Measurements from ENCODE around the gene CDC42BPA. TPM values are rescaled to one million over a fixed set of nuclear protein-coding genes. Genes with fewer than 3 reads are reported as not detected.

Gene CDC42BPA
- total RNA-seq (2021; fragmentation: NEBNext Ultra II Directional; extraction: Animal tissue kit (Norgen Biotek cat#: 25700)) (26.7 and 28.5 TPM in 2 replicates), polyA plus RNA-seq (2011; rRNA removed) (6.3 and 7.1 TPM in 2 replicates), polyA minus RNA-seq (2011; rRNA and poly(A)+ RNA removed) (27.0 and 38.7 TPM in 2 replicates)
- polyA plus RNA-seq (2011; cell fraction: cytosol; rRNA removed), result 6.9 TPM
- 17.5 TPM for polyA plus RNA-seq (2011; cell fraction: nucleus; rRNA removed)
- 9.3 to 16.7 TPM (median 11.9 TPM) in 4 replicates for polyA plus RNA-seq (2012, experiment 1 of 2)
- 0.75 TPM for polyA plus RNA-seq (2012, experiment 2 of 2)
- 13.2 TPM for polyA plus RNA-seq (2013, experiment 1 of 2)
- 12.9 TPM for polyA plus RNA-seq (2013, experiment 2 of 2)
- 17.2 TPM for polyA minus RNA-seq (2011; cell fraction: cytosol; rRNA and poly(A)+ RNA removed)
- 92.6 TPM for polyA minus RNA-seq (2011; cell fraction: nucleus; rRNA and poly(A)+ RNA removed)
- long read RNA-seq, experiment 1, full-length matches to known transcripts, result 1 of 24 reads
- long read RNA-seq, experiment 1, partial matches to known transcripts, result 4 of 24 reads
- long read RNA-seq, experiment 1, other reads (novel, unspliced or antisense), result 19 of 24 reads
- long read RNA-seq, experiment 2, partial matches to known transcripts, result 0 of 1 reads
- long read RNA-seq, experiment 2, other reads (novel, unspliced or antisense), result 1 of 1 reads

DNA sequence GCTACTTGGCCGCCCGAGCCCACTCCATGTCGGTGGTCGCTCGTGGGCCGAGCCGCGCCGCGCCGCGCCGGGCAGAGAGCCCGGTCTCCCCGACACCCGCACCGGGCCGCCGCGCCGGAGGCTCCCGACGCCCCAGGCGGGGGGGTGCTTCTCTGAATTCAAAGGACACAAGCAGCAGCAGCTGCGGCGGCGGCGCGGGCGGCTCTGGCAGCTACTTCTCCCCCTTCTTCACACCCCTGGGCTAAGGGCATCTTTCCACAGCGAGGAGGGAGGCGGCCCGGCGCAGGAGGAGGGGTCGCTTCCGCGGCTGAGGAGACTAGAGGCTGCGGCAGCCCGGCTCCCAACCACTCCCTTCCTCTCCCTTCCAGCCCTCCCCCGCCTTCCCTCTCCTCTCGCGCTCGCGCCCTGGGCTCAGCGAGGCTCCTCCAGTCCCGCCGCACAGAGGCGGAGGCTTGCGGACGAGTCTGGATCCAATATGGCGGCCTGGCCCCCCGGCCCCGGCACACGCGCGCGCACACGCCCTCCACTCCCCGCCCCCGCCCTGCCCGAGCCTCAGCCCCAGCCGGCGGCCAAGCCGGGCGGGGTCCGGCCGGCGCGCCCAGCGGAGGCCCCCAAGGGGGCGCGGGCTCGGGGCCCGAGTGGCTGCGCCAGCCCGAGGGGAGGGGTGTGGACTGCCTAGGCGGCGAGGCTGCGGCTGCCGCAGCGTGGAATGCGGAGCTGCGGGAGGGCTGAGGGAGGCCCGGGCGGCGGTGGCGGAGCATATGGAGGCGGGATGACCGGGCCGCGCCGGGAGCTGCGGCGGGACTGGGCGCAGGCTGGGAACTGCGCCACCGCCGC lies at the start of gene CDC42BPA:
CDC42BPA (minus strand) TSS at position 477 of the 837 bp plus-strand sequence. CDS start 1,310 bp downstream, outside the sequence.
- no peak within 1 kb of the TSS; the same call in 1 of the 2 replicates for H2BK20ac ChIP-seq (ENCODE audit: low read length)
- H3K4me3 ChIP-seq (ENCODE audit: extremely low read depth in 1 of 4, insufficient read depth in 2 of 4, low read depth in 3 of 4, low read length in 4 of 4), result peak within 1 kb of the TSS; percentile 59 to 91 (median 84)
- peak within 1 kb of the TSS; percentile 88 for H3K18ac ChIP-seq (ENCODE audit: extremely low read depth, low read length)
- H4K20me1 ChIP-seq (replicated peaks in 1 of 2; ENCODE audit: control insufficient read depth in 1 of 2, insufficient read depth in 2 of 2, low read length in 2 of 2), result peaks cover 0 to 4% of the 10 kb centered on the region in 2 experiments
- DNase-seq (ENCODE audit: low read depth in 1 of 2, low spot score in 2 of 2) (peak; percentile 19 to 80), FAIRE-seq (no peak)
- H3K79me1 ChIP-seq (ENCODE audit: low read depth, low read length), result no peaks in the 10 kb centered on the region
- H3K9me3 ChIP-seq (ENCODE audit: insufficient read depth in 2 of 2, low read depth in 1 of 2, low read length in 1 of 2), result no peaks in the 10 kb centered on the region
- peak within 1 kb of the TSS; percentile 64 for H4K91ac ChIP-seq (replicated peaks; ENCODE audit: insufficient read length, low read length)
- peak within 1 kb of the TSS; percentile 57 for H2BK5ac ChIP-seq (ENCODE audit: low read depth, low read length)
- H3K27me3 ChIP-seq (replicated peaks in 1 of 4; ENCODE audit: control insufficient read depth in 3 of 4, extremely low read depth in 1 of 4, insufficient read depth in 3 of 4, low read length in 3 of 4), result no peaks in the 10 kb centered on the region
- H3K4me1 ChIP-seq (replicated peaks in 1 of 4; ENCODE audit: control insufficient read depth in 3 of 4, insufficient read depth in 4 of 4, low read length in 3 of 4), result peaks cover 0 to 7% (median 1%) of the 10 kb centered on the region in 4 experiments; a peak in 4 of 7 replicates
- peak within 1 kb of the TSS; percentile 59 for H4K5ac ChIP-seq (ENCODE audit: insufficient read length, low read depth, low read length)
- H2AFZ ChIP-seq (ENCODE audit: low read length), result peak within 1 kb of the TSS; percentile 60
- no peak within 1 kb of the TSS for H3K4ac ChIP-seq (replicated peaks; ENCODE audit: insufficient read length, low read depth, low read length)
- H3K23me2 ChIP-seq (ENCODE audit: low read depth, low read length), result peaks cover 8% of the 10 kb centered on the region
- 0% methylated on average over 29 of the region's 98 CpGs; no CpG with 5 or more reads in 1 of the 2 experiments for WGBS, 2 experiments (ENCODE audit: extremely low coverage in 1 of 2, insufficient coverage in 1 of 2, insufficient read length in 1 of 2, insufficient replicate concordance in 2 of 2, low coverage in 1 of 2, low lambda C conversion rate in 2 of 2, missing lambda C conversion rate in 1 of 2)
- no peaks in the 10 kb centered on the region for H3K36me3 ChIP-seq (ENCODE audit: control insufficient read depth in 2 of 4, insufficient read depth in 4 of 4, low read length in 3 of 4)
- H2BK12ac ChIP-seq (ENCODE audit: low read depth, low read length), result peak within 1 kb of the TSS; percentile 18; the same call in 1 of the 2 replicates
- H3K27ac ChIP-seq (ENCODE audit: low read depth, low read length), result peak within 1 kb of the TSS; percentile 85
- no peak within 1 kb of the TSS for H2AK5ac ChIP-seq (ENCODE audit: low read depth, low read length)
- ChIA-PET CTCF (ENCODE audit: partially characterized antibody) (interaction anchor here (0.9 to 1.8 kb wide), 3 partner anchors 51 to 113 kb away, joined by 3 to 5 read pairs (median 3); no protein-coding TSS in a partner anchor), POLR2A (ENCODE audit: partially characterized antibody) (interaction anchor here (0.7 to 2.5 kb wide), 17 partner anchors 10 to 324 kb away, joined by 3 to 24 read pairs (median 3); no protein-coding TSS in a partner anchor)
- H2BK15ac ChIP-seq (ENCODE audit: low read length), result 0 out of 2 replicates have a peak within 1 kb of the TSS, but pooled peaks have one; percentile 21
- peak within 1 kb of the TSS; percentile 74 to 81 (median 78) for H3K9ac ChIP-seq (replicated peaks in 1 of 4; ENCODE audit: extremely low read depth in 1 of 4, low read depth in 3 of 4, low read length in 3 of 4)
- peaks cover 4 to 43% of the 10 kb centered on the region in 2 experiments; a peak in 3 of 4 replicates for H3K79me2 ChIP-seq (ENCODE audit: control insufficient read depth in 1 of 2, insufficient read depth in 2 of 2, low read length in 2 of 2)
- H3K4me2 ChIP-seq (ENCODE audit: insufficient read depth in 1 of 2, low read depth in 2 of 2, low read length in 2 of 2), result peak within 1 kb of the TSS; percentile 87 to 88
- H3K23ac ChIP-seq (ENCODE audit: insufficient read length), result no peak within 1 kb of the TSS
- H3K14ac ChIP-seq (ENCODE audit: insufficient read length), result no peak within 1 kb of the TSS
- no peak within 1 kb of the TSS for H2BK120ac ChIP-seq (replicated peaks; ENCODE audit: low read depth, low read length)
- H4K8ac ChIP-seq (ENCODE audit: extremely low read depth, insufficient read depth, low read length), result peak within 1 kb of the TSS; percentile 73
- H3K56ac ChIP-seq (replicated peaks; ENCODE audit: insufficient read length, low read depth, low read length), result peak within 1 kb of the TSS; percentile 17
- TF ChIP-seq RFX5 (IDR thresholded peaks at IDR 0.05; ENCODE audit: borderline replicate concordance, low read depth, low read length) (no peak), TCF12 (IDR thresholded peaks at IDR 0.05; ENCODE audit: low read depth, low read length) (no peak), E2F6 (IDR thresholded peaks at IDR 0.05) (no peak), TAF1 (IDR thresholded peaks at IDR 0.05; ENCODE audit: low read depth, low read length) (peak; percentile 59)
- TF ChIP-seq, protein P1, sequence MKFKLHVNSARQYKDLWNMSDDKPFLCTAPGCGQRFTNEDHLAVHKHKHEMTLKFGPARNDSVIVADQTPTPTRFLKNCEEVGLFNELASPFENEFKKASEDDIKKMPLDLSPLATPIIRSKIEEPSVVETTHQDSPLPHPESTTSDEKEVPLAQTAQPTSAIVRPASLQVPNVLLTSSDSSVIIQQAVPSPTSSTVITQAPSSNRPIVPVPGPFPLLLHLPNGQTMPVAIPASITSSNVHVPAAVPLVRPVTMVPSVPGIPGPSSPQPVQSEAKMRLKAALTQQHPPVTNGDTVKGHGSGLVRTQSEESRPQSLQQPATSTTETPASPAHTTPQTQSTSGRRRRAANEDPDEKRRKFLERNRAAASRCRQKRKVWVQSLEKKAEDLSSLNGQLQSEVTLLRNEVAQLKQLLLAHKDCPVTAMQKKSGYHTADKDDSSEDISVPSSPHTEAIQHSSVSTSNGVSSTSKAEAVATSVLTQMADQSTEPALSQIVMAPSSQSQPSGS (IDR thresholded peaks at IDR 0.05; ENCODE audit: low read length), result no peak

Measured in H1 (cell line).